Lower leg skin (tissue), 4 donors: ENCODE measurements around the gene MYO1B. TPM values are rescaled to one million over a fixed set of nuclear protein-coding genes. Genes with fewer than 3 reads are reported as not detected.

ENCODE experiments used
- DNase-seq, 2 donors: peaks; one replicate each; pipeline ENCODE4 v3.0.0-alpha.2; 2019; ENCODE audit warnings: low spot score in 2 of 2
- H3K4me3 ChIP-seq: fragments of 200-600 bp; sonication (generic); 2 replicates; pipeline ENCODE4 v1.5.1; 2017; ENCODE audit warnings: mild to moderate bottlenecking, low read depth; ENCODE audit not compliant: poor library complexity, severe bottlenecking
- POLR2A ChIP-seq, 2 donors: fragments of 450-650 bp; IDR thresholded peaks; one replicate each; pipeline ENCODE4 v1.6.1; 2016 to 2017; ENCODE audit warnings: antibody characterized with exemption in 2 of 2, mild to moderate bottlenecking in 1 of 2, moderate library complexity in 1 of 2
- WGBS, 2 donors: methylation state at CpG; one replicate each; pipeline ENCODE4 v1.1.5; 2018; 5-methylcytosine and 5-hydroxymethylcytosine counted together
- intact Hi-C: fragments of 100-400 bp; cut with DNase I; formaldehyde crosslinking; loops from one replicate; pipeline ENCODE4 v1.15.0; 2023; ENCODE audit warnings: low total_unique reads
- total RNA-seq, 4 donors: library from RNA; depleted of rRNA; stranded (reverse); fragments of >200 nt; gene quantifications; one replicate each; pipeline ENCODE4 v1.1.0, GENCODE V29; 2016
- TF ChIP-seq, protein P1 (sequence below), 3 donors: fragments of 450-650 bp; IDR thresholded peaks; one replicate each; pipeline ENCODE4 v1.5.1; 2016; ENCODE audit warnings: antibody characterized with exemption in 3 of 3, mild to moderate bottlenecking in 3 of 3, moderate library complexity in 2 of 3

Gene MYO1B
- total RNA-seq, 4 donors from 2014 or later, result 24.6 to 53.0 (median 36.9) TPM

DNA sequence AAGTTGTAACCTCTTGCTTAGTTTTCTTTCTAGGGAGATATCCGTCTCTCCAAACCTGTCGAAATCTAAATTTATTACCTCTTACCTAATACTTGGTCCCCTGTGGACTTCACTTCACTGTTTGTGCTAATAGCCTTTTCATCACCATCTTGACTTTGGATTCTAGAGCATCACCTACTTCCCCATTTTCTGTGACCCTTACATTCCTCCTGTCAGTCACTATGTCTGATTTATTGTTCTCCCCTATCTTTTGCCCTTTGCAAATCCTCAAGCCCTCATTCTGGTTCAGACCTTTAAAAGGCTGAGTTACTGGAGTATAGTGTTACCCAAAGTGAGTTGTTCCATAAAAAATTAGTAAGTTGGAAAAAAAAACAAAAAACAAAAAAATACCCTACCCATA lies 7.5 kb downstream of the MYO1B start:
- TF ChIP-seq, protein P1, sequence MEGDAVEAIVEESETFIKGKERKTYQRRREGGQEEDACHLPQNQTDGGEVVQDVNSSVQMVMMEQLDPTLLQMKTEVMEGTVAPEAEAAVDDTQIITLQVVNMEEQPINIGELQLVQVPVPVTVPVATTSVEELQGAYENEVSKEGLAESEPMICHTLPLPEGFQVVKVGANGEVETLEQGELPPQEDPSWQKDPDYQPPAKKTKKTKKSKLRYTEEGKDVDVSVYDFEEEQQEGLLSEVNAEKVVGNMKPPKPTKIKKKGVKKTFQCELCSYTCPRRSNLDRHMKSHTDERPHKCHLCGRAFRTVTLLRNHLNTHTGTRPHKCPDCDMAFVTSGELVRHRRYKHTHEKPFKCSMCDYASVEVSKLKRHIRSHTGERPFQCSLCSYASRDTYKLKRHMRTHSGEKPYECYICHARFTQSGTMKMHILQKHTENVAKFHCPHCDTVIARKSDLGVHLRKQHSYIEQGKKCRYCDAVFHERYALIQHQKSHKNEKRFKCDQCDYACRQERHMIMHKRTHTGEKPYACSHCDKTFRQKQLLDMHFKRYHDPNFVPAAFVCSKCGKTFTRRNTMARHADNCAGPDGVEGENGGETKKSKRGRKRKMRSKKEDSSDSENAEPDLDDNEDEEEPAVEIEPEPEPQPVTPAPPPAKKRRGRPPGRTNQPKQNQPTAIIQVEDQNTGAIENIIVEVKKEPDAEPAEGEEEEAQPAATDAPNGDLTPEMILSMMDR (IDR thresholded peaks at IDR 0.05), result no peak
- TF ChIP-seq POLR2A (IDR thresholded peaks at IDR 0.05), result no peak
- intact Hi-C loops, result no loop called here
- H3K4me3 ChIP-seq, result no peak overlapping the region
- no peak for DNase-seq
- 69 to 77% methylated on average over 2 of the region's 2 CpGs for WGBS, 2 donors

DNA sequence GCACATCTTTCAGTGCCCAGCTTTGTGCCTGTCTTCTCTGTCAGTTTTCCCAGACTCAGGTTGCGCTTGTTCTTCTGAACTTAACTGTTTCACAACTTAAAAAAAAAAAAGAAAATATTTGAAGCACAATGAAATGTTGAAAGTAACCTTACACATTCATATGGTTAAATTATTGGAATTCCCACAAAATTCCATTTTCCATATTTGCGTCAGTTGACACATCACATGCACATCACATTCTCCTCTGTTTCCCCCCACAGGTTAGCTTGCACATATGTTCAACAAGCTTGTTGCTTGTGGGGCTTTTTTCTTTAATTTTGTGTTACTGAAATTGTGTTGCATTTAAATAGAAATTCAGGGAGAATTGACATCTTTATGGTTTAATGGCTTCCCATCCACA lies 8.3 kb downstream of the MYO1B start:
- WGBS, 2 donors, result 94% methylated on average over 2 of the region's 2 CpGs
- no peak for TF ChIP-seq POLR2A (IDR thresholded peaks at IDR 0.05)
- TF ChIP-seq, protein P1 (IDR thresholded peaks at IDR 0.05), result no peak

DNA sequence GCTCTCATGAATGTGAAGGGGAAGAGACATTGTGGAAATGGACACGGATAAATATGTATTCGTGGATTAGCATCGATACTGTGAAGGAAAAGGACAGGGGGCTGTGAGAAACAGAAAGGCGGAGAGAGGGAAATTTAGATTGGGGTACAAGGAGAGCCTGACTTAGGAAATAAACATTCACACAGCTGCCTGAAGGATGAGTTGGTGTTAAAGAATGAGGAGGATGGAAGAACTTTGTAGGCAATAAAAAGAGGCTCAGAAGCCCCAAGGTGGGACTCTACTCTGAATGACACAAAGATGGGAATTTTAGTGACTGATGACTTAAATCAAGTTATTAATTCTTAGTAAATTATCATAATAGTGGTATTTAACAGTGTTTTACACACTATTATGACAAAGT lies 10.1 kb downstream of the MYO1B start:
- TF ChIP-seq POLR2A (IDR thresholded peaks at IDR 0.05), result no peak
- TF ChIP-seq, protein P1 (IDR thresholded peaks at IDR 0.05), result no peak
- intact Hi-C loops, result no loop called here
- no peak overlapping the region for H3K4me3 ChIP-seq
- 85 to 92% methylated on average over 4 of the region's 4 CpGs for WGBS, 2 donors
- no peak for DNase-seq

More for the DNA sequence above, 8.3 kb downstream of the MYO1B start:
- DNase-seq, result no peak
- intact Hi-C loops, result no loop called here
- H3K4me3 ChIP-seq, result no peak overlapping the region

DNA sequence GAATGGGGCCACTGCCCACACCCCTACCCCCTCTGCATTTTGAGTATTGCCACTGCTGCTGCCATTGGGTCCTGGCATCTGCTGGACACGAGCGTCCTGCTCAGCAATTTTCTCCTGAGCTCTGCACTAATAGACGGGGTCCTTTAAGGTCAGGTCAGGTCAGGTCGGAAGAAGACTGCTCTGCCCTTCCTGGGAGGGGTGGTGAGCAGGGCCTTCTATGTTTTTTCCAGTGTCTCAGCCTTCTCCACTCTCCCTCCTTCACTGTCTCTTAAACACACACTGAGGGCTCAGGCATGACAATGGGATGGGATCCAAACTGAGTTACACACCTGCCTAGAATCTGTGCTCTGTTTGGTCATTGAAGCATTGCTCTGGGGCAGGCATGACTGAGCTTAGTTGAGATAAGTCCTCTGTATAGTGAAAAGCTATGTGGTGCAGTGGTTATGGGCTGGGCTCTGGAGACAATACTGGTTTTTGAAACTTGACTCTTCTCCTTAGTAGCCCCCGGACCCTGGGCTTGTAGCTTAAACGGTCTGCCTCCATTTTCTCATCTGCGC lies 10.6 kb downstream of the MYO1B start:
- H3K4me3 ChIP-seq, result no peak overlapping the region
- DNase-seq, result no peak
- WGBS, 2 donors, result 74 to 83% methylated on average over 7 of the region's 7 CpGs
- TF ChIP-seq, protein P1 (IDR thresholded peaks at IDR 0.05), result no peak
- TF ChIP-seq POLR2A (IDR thresholded peaks at IDR 0.05), result no peak
- intact Hi-C loops, result no loop called here

DNA sequence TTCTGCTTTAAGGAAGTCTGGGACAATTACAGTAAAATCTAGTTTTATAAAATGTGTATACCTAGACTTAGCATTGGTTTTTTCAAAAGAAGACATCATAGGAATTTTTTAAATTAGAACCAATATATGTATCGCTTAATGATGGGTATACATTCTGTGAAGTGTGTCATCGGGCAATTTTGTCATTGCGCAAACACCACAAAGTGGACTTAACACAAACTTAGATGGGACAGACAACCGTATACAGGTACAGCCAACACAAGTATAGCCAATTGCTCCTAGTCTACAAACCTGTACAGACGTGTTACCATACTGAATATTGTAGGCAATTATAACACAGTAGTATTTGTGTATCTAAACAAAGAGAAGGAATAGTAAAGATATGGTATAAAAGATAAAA lies 12.7 kb downstream of the MYO1B start:
- TF ChIP-seq, protein P1 (IDR thresholded peaks at IDR 0.05), result no peak
- TF ChIP-seq POLR2A (IDR thresholded peaks at IDR 0.05), result no peak
- 86 to 91% methylated on average over 5 of the region's 5 CpGs for WGBS, 2 donors
- no peak for DNase-seq
- no peak overlapping the region for H3K4me3 ChIP-seq
- intact Hi-C loops, result no loop called here

DNA sequence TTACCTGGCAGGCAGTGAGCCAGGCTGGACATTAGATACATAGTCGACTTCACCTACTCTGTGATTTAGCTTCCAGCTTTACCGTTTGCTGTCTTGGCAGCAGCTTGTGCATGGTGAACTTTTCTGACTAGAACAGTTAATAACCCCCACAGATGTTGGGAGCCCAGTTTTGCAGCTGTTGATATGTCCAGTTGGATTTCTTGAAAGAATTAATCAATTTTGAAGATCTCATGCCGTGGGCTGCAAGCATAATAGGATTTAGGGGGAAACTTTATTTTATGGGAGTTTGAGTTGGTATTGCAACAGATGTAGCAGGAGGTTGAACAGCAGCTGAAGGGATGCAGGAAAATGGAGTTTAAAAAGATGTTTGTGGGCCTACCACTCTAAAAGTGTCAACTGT lies 13.8 kb downstream of the MYO1B start:
- TF ChIP-seq, protein P1 (IDR thresholded peaks at IDR 0.05), result no peak
- no peak for TF ChIP-seq POLR2A (IDR thresholded peaks at IDR 0.05)
- no peak overlapping the region for H3K4me3 ChIP-seq
- DNase-seq, result no peak
- intact Hi-C loops, result no loop called here
- WGBS, 2 donors, result 58 to 62% methylated on average over 3 of the region's 3 CpGs
